ENCODE data around the gene SCYGR5.

Gene SCYGR5

DNA sequence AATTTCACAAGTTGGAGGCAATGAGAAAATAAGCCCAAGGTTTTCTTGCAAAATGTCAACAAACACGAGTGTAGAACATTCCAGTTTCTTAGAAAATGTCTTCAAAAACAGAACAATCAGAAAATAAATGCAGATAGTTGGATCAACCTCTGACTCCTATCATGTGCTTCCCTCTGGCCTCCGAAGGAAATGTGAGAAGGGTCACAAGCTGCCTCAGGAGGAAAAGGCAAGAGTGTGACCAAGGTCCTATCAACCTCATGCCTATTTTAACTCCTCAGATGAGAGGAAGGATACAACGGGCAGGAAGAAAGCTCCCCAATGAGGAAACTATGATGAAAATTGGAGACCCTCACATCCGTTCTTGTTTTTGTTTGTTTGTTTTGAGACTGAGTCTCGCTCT, 7.9 kb downstream of the SCYGR5 start:
- no peak for DNase-seq

DNA sequence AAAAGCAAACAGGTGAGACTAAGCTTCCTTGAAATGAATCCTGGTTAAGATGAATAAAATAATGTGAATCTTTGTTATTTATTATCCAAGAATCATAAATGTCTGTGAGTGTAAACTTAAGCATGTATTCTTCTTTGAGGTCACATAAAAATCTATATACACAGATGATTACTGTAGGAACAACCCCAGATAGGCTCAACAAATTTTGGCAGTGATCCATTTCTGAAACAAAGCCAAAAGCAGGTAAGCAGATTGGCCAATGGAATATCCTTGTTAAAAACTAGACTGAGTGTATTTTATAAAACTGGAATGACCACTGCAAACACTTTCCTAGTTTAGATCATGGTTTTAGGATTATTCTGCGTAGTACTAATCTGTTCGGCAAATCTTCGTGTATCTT, 11.3 kb downstream of the SCYGR5 start:
- no peak for DNase-seq

DNA sequence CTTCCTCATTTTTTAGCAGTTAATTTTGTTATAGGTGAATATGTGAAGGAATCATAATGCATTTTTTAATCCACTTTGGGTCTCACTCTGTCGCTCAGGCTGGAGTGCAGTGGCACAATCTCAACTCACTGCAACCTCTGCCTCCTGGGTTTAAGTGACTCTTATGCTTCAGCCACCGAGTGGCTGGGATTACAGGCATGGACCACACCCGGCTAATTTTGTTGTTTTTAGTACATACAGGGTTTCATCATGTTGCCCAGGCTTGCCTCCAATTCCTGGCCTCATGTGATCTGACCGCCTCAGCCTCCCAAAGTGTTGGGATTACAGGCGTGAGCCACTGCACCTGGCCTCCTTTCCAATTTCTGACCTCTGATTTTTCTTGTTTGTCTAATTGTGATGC, 17.7 kb downstream of the SCYGR5 start:
- DNase-seq, result no peak

DNA sequence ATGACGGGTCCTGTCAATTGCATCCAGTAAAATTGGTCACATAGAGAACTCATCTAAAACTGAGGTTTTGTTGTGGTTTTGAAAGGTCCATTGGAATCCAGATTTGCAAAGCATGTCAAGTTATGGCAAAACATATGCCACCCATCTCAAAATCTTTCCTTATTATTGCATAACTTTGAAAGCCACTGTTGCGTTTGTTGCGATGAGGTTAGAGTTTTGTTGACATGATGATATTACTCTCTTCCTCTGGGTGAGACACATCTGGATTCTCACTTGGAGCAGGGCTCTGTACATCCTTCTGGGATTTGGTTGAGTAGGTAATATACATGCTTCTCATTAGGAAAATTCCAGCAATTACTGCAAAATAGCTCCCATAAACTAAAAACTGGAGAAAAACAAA, 20.6 kb downstream of the SCYGR5 start:
- DNase-seq, result no peak

DNA sequence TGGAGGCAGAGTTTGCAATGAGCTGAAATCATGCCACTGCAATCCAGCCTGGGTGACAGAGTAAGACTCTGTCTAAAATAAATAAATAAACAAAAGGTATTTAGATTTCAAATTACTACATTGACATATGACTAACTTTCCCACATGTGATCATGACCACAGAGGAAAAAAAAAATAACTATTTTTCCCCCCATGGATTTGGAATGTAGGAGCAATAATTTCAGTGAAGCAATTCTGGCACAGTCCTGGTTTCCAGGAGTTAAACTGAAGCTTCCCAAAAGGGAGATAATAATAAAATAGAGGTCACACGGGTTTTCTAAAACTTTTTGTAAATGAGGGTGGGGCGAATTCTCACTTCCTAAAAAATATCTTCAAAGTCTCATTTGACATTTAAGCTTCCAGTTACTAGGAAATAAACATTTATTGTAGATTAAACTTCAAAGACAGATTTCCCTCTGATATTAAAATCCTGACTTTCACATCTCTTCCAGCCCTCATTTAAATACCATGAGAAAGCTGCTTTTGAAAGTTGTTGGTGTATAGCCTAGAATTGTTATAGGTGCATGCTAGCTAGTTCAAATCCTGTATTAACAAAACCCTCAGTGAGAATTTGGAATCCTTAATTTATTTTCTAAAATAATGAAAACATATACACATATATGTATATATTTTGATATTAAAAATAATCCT, 30.5 kb downstream of the SCYGR5 start:
- DNase-seq, result no peak

DNA sequence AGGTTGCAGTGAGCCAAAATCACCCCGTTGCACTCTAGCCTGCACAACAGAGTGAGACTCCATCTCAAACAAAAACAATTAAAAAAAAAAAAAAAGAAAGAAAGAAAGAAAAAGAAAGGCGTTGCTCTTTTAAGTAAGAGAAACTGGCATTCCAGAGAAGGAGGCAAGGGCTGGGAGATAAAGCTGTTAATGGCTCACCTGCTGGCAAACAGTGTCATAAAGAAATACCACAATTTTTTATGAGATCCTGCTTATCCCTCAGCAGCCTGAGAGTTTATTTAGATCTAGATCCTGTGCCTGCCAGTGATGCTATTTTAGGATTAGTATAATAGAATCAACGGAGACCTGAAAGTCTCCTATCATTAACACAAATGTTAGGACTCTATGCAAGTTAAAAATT, 35.0 kb downstream of the SCYGR5 start:
- no peak for DNase-seq

DNA sequence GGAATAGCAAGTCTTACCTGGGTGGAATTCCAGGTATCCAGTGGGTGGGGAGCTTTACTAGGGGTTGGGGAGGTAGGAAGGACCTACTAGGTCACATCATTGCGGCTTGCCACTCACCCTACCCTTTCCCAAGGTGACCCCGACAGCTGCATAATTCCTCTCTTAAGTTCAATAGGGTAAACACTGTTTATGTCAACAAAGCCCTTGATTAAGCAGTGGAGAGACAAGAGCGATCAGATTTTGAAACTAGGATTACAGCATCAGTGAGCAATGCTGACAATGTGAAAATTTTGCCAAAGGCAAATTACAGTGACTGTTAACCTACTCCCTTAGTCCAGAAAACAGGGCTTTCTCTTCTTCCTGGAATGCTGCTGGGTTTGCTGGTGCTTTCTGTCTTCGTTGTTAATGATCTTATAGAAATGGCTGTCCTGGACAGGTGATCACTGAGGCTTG, 36.7 kb downstream of the SCYGR5 start:
- DNase-seq, result no peak

DNA sequence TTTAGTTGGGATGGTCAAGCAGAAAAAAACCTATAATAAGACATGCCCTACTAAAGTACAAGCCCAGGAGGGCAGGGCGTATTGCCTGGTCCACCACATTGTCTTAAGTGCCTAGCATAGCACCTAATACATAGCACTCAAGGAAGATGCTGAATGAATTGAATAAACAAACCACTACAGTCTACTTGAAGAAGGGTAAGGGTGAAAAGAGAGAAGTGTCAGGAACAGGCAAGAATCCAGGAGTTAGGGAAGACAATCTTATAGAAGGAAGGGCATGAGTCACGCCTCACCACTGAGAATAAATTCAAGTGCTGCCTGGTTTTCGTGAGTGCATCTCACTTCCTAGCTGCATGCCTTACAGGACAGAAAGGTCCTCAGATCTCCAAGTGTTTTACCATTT, 37.4 kb downstream of the SCYGR5 start:
- DNase-seq, result no peak

DNA sequence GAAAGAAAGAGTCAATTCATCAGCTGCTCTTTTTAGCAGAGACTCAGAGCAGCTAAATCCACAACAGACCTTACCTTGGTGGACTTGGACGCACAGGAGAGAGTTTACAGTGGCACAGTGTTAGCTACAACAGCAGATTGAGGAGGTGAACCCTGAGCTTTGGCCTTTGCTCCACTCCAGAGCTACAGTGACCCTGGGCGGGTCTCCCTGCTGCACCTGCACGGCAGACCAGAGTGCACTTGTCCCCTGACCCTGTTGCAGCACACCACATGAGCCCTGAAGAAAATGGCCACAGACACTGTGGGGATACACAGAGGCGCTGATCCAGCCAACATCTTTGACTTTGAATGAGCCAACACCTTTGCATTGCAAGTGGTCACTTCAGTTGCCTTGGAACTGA, 40.3 kb downstream of the SCYGR5 start:
- DNase-seq, result no peak

DNA sequence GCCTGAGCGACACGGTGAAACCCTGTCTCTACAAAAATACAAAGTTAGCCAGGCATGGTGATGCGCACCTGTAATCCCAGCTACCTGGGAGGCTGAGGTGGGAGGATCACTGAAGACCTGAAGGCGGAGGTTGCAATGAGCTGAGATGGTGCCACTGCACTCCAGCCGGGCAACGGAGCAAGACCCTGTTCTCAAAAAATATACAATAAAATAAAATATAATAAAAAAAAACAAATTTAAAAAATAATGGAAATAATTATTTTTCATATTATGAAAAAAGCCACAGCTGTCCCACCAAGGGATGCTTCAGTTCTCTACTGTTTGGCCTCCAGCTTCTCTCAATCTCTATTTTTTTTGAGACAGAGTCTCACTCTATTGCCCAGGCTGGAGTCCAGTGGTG, 40.8 kb downstream of the SCYGR5 start:
- DNase-seq, result no peak

DNA sequence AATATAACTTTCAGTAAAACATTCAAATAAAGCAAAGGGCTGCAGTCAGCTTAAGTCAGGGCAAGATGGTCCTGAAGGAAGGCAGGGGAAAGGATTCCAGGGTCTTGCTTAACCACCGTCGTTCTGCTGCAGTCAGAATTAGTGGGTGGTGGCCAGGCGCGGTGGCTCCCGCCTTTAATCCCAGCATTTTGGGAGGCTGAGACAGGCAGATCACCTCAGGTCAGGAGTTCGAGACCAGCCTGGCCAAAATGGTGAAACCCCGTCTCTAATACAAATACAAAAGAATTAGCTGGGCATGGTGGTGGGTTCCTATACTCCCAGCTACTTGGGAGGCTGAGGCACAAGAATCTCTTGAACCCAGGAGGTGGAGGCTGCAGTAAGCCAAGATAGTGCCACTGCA, 44.4 kb downstream of the SCYGR5 start:
- no peak for DNase-seq

DNA sequence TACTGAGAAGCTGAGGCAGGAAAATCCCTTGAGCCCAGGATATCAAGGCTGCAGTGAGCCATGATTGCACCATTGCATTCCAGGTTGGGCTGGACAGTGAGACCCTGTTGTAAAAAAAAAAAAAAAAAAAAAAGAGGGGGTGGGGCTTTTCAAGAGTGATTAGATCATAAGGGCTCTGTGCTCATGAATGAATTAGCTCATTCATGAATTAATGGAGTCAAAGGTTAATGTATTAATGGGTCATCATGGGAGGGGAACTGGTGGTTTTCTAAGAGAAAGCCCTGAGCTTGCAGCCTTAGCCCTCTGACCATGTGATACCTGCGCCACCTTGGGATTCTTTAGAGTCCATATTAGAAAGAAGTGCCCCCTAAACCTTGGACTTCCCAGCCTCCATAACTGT, 46.7 kb downstream of the SCYGR5 start:
- DNase-seq, result no peak

DNA sequence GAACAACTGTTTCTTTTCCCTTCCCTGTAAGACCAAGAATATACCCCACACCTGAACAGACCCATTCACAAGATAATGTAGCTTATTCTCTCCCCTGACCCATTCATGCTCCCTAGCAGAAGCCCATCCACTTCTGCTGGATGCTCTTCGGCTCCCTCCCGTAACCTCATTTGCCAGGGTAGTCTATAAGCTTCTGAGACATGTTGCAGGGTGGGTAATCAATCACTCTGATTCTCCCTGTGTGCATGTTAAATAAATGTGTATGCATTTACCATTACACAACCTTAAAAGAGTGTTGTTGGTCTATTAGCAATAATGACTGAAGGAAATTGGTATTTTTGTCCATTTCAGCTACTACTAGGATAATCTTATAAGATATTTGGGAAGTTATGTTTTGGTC, 49.9 kb downstream of the SCYGR5 start:
- DNase-seq, result no peak
